ENCODE measurements around the gene TRPC1.

TRPC1 gene

DNA sequence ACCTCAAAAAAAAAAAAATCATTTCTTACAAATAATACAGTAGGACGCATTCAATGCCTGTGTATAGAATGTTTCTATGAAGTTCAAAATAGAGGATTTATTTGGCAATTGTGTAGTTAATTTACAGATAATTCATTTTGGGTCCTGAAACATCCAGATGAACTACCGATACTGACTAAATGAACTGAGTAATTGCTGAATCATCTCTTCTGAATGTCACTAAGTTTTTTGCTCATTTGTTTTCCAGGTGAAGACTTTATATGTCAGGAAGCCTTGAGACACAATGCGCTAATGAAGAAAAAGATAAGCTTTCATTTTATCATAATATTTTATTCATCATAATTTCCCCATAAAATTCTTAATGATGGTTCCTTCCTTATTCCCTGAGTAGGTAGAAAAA lies 125.3 kb downstream of the TRPC1 start:
- no peak for FAIRE-seq
- TF ChIP-seq, protein P1, sequence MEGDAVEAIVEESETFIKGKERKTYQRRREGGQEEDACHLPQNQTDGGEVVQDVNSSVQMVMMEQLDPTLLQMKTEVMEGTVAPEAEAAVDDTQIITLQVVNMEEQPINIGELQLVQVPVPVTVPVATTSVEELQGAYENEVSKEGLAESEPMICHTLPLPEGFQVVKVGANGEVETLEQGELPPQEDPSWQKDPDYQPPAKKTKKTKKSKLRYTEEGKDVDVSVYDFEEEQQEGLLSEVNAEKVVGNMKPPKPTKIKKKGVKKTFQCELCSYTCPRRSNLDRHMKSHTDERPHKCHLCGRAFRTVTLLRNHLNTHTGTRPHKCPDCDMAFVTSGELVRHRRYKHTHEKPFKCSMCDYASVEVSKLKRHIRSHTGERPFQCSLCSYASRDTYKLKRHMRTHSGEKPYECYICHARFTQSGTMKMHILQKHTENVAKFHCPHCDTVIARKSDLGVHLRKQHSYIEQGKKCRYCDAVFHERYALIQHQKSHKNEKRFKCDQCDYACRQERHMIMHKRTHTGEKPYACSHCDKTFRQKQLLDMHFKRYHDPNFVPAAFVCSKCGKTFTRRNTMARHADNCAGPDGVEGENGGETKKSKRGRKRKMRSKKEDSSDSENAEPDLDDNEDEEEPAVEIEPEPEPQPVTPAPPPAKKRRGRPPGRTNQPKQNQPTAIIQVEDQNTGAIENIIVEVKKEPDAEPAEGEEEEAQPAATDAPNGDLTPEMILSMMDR (IDR thresholded peaks at IDR 0.05; ENCODE audit: insufficient read depth, missing control alignments) = no peak
- no peak for DNase-seq (ENCODE audit: insufficient read length, low spot score)

DNA sequence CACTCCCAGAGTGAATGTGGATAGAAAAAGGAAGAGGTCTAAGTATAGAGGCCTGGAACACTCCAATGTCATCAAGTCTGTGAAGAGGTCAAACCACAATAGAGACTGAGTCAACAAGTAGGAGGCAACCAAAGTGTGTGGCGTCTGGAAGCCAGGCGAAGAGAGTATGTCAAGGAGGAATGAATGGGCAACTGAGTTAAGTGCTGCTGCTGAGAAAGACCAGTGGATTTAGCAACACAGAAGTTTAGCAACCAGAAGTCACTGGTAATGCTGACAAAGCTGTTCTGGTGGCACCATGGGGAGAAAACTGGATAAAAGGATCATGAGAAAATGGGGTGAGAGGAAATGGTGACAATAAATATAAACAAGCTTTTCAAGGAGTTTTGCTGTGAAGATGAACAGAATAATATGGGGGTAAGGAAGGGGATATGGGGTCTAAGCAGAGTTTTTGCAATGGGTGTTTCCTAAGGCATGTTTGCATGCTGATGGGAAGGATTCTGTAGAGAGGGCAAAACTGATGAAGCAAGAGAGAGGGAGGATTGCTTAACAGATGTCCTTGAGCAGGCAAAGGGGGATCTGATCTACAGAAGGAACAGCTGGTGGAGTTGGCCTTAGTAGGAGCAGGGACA lies 126.7 kb downstream of the TRPC1 start:
- DNase-seq (ENCODE audit: insufficient read length, low spot score) (no peak), FAIRE-seq (no peak)
- TF ChIP-seq, protein P1 (IDR thresholded peaks at IDR 0.05; ENCODE audit: insufficient read depth, missing control alignments) = no peak

DNA sequence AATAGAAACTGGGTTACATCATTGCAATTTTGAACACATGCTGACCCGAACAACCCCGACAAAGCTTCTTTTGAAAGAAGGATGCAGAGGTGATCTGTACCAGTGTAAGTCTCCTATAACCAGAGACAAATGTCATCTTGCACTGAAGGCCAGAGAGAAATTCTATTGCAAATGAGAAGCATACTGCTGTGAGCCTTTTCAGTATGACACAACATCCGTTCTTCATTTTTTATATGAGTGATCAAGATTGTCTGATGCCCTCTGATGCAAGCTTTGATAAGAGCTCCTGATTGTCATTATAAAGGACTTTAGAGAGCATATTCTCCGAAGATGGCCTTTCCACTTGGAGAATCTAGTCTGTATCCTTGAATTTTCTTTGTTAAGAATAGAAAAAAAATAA lies 128.2 kb downstream of the TRPC1 start:
- TF ChIP-seq, protein P1 (IDR thresholded peaks at IDR 0.05; ENCODE audit: insufficient read depth, missing control alignments) = no peak
- no peak for FAIRE-seq
- no peak for DNase-seq (ENCODE audit: insufficient read length, low spot score)

DNA sequence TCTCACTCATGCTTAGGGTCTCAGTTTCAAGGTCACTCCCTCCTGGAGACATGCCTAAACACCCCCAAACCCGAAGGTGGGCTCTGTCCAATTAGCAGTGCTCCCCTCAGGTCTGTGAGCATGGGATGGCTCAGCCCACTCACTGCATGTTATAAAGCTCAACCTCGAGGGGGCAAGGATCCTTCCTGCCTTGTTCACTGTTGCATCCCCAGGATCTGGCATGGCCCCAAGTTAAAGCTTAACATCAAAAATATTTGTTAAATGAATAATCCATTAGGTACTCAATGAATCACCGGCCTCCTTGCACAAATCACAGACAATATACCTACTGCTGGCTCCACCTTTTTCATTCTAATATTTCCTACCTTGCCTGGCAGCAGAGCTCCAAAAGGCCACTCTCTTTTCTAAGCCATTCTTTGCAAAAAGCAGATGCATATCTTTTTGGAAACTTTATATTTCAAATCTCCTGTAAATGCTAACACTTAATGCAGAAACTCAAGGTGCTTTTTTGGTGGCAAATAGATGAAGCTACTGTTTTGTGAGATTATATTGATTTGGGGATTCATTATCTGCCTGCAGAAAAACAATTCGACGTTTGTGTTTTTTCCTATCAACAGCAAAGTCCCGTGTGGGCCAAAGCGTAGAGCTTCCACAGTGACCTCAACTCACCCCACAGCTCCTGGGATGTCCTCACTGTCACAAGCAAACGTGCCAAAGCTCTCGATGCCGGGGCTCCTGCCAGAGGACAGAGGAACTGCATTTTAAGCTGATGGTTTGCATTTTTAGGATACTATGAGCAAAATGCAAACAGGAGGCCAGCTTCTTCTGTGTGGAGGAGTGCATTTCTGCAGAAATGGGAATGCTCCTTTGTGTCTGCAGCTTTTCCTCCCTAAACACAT lies 129.7 kb downstream of the TRPC1 start:
- no peak for DNase-seq (ENCODE audit: insufficient read length, low spot score)
- FAIRE-seq = no peak
- TF ChIP-seq, protein P1 (IDR thresholded peaks at IDR 0.05; ENCODE audit: insufficient read depth, missing control alignments) = no peak

DNA sequence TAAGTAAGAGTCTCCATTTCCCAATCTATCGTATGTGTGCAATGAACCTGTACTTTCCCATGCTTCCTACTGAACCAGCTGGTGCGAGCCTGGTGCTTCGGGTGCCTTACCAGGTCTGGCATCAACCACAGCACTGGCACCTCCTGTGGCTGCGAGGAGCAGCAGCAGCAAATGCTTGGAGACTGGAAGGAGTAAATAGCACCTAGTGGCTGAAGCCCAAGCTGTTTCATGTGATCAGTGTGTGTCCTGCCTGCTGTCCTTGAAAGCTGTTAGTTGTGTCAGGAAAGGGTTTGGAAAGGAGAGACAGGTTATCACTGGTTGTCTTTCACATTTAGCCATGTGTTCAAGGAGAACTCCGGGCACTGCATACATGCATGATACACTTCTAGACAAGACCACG lies 133.2 kb downstream of the TRPC1 start:
- FAIRE-seq (no peak), DNase-seq (ENCODE audit: insufficient read length, low spot score) (no peak)
- TF ChIP-seq, protein P1 (IDR thresholded peaks at IDR 0.05; ENCODE audit: insufficient read depth, missing control alignments) = peak; percentile 9
